Posterior cingulate gyrus (tissue), 11 donors: ENCODE measurements around the gene CSF3R.

Source experiments
- DNase-seq, 10 donors: peaks; one replicate each; pipeline versions ENCODE4 v3.0.0 to v3.0.0-alpha.2; 2020 to 2021; ENCODE audit warnings: mixed read lengths in 3 of 10
- intact Hi-C: fragments of 100-400 bp; cut with DNase I; formaldehyde crosslinking; loops from one replicate; pipeline ENCODE4 v1.15.1; 2023

Gene CSF3R

GRCh38 chr1:36464605-36465393 lies 17.9 kb downstream of the CSF3R start:
- intact Hi-C loops, result loop anchor here (2.0 kb wide), 1 partner anchor 14 kb away; the partner anchor contains the start of gene OSCP1
- no peak for DNase-seq

DNA sequence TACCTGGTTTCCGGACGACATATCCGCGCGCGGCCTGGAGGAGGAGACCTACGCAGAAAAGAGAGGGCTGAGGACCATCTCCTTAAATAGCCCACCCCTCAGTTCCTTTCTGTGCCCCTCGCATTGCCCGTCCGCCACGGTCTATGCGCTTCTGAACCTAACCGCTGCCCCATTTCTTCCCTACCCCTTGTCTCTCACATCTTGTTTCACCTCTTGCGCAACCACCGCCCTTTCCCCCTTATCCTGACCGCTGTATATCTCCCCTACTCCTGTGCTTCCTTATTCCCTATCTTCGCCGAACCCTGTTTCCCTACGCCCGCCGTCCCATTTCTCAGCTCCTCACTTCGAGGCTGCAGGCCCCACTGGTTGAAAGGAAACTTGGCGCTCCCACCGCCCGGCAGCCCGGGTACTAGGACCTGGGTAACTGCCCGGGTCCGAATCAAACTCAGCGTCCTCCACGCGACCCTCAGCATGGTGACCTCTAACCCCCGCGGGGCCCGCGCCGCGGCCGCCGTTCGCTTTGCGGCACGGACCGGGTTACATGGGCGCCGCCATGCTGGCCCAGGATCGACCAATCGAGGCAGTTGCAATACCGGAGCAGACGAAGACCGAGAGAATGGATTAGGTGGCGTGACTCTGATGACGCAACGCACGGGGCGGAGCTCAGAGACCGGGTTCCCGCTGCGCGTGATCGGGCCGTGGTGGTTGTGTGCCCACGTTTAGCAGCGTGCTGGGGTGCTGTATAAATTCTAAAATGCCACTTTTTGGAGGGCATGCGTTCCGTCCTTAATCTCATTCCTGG lies 18.7 kb downstream of the CSF3R start, which contains the start of gene MRPS15:
TSS of gene MRPS15 (minus strand) at position 582 of the 802 bp plus-strand sequence. CDS start at position 473, 109 bp downstream.
- peak; percentile 95 to 99 (median 98) for DNase-seq
- intact Hi-C loops, result loop anchor here (2.0 kb wide), 1 partner anchor 13 kb away; the partner anchor contains the start of gene OSCP1

DNA sequence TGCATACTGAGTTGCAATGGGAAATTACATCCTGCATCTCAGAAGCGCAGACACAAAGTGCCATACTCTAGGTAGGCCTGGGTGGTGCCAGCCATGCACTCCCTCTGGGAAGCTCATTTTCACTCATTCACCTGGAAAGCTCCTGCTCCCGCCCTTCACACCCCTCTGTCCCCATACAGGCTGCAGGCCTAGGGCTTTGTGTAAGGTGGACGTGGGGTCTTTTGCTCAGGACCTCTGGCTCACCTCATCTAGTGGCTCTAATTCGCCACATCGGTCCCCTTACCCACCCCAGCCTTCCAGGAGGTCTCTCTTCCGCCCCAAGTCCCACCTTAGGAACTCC lies 19.3 kb downstream of the CSF3R start:
- intact Hi-C loops, result no loop called here
- no peak for DNase-seq

- intact Hi-C loops, result no loop called here
- peak in 2 of 10 donors; percentile 20 to 25 for DNase-seq
Observed at GRCh38 chr1:36458910-36459309, 23.8 kb downstream of the CSF3R start.

DNA sequence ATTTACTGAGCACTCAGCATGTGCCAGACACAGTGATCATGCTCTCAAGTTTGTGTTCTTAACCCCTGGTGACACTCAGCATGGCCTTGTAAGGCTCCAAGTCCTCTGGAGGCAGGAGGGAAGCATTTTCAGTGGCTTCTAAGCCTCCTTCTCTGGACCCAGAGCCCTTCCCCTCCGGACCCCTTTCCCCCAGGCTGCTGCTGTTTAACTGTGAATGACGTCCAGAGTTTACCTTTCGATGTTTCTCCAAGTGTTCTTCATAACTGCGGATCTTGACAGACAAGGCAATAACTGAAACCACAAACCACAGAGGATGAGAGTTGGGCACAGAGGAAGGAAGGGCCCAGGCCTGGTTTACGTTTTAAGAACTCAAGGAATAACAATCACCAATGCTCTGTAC lies 25.0 kb downstream of the CSF3R start:
- DNase-seq, result no peak
- intact Hi-C loops, result no loop called here

GRCh38 chr1:36456391-36456928 lies 26.3 kb downstream of the CSF3R start:
- intact Hi-C loops, result no loop called here
- DNase-seq, result peak in 1 of 10 donors; percentile 6

DNA sequence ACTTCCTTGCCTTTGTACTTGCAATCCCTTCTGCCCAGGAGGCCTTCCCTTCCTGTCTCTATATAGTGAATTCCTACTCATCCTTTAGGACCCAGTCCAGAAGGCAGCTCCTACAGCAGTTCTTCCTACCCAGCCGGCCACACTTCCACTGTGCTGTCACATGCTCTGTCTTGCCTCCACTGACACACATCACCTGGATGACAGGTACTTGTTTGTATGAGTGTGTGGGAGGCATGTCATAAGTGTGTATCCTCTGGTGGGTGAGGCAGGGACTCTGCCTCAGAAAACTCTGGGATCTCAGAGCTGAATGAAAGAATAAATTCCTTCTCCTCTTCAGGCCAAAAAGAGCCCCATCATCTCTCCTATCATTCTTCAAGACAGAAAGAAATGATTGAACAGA lies 27.3 kb downstream of the CSF3R start:
- intact Hi-C loops, result no loop called here
- DNase-seq, result peak in 1 of 10 donors; percentile 8

DNA sequence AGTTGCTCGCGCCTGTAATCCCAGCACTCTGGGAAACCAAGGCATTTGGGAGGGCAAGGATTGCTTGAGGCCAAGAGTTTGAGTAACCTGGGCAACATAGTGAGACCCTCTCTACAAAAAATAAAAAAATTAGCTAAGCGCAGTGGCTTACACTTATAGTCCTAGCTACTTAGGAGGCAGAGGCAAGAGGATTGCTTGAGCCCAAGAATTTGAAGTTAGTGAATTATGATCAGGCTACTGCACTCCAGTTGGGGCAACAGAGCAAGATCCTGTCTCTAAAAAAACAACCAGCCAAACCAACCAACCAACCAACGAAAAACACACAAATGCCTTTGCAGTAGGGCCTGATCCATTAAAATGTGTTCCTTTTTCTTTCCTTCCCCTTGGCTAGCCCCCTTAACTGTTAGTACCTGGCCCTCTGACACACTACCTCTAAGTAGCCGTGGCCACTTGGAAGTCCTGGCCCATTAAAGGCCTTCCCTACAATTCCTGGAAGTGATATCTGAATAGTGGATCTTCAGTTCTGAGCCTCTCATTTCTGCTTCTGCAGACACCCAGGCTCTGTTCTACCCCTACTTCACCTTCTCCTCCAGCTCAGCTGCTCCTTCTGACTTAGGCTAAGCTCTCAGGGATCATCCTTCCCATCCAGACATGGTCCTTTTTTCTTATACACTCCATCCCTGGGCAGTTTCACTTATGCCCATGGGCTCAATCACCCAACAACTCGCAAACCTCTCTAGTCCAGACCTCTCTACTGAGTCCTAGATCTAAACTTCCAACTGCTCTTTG lies 28.9 kb downstream of the CSF3R start:
- intact Hi-C loops, result no loop called here
- DNase-seq, result peak in 2 of 10 donors; percentile 12 to 17

DNA sequence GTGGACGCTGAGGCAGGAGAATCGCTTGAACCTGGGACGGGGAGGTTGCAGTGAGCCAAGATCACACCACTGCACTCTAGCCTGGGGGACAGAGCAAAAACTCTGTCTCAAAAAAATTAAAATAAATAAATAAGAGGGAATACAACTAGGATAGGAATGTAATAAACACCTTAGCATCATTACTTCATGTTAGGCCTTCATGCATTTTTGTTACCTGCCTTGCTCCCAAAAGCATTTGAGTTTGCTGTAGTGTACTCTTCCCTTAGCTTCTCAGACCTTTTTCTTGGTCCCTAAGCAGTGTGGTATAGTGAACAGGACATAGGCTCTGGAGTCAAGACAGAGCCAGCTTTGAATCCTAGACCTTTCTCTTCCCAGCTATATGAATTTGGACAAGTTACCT lies 29.7 kb downstream of the CSF3R start:
- peak in 1 of 10 donors; percentile 5 for DNase-seq
- intact Hi-C loops, result no loop called here

- intact Hi-C loops, result loop anchor here (2.0 kb wide), 1 partner anchor 14 kb away; the partner anchor contains the start of gene MRPS15
- DNase-seq, result no peak
Observed at GRCh38 chr1:36450919-36451305, 31.8 kb downstream of the CSF3R start.

- peak; percentile 88 to 99 (median 93) for DNase-seq
- intact Hi-C loops, result loop anchor here (2.0 kb wide), 1 partner anchor 14 kb away; the partner anchor contains the start of gene MRPS15
Observed at GRCh38 chr1:36450270-36450918, 32.3 kb downstream of the CSF3R start, which contains the start of gene OSCP1. Gene OSCP1 (minus strand): TSS chr1:36450451. CDS start chr1:36450369, 82 bp downstream.

DNA sequence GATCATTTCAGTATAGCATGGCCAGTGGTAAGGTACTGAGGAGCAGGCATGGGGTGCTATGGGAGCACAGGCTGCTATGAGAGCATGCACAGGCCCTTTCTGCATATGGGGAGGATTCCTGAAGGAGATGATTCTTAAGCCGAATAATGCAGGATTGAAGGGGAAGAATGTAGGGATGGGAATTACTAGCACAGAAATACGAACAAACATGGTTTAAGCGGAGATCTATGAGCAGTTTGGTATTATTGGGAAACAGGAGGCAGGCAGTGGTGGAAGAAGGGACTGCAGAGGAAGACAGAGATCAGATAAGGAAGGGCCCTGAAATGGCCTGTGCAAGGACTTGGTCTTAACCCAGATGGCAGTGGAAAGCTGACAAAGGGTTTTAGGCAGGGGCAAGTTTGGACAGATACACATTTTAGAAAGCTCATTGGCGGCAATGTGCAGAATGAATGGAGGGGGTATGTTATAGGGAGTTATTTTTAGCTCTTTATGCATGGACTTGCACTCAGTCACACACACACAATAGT lies 34.1 kb downstream of the CSF3R start:
- intact Hi-C loops, result no loop called here
- no peak for DNase-seq

DNA sequence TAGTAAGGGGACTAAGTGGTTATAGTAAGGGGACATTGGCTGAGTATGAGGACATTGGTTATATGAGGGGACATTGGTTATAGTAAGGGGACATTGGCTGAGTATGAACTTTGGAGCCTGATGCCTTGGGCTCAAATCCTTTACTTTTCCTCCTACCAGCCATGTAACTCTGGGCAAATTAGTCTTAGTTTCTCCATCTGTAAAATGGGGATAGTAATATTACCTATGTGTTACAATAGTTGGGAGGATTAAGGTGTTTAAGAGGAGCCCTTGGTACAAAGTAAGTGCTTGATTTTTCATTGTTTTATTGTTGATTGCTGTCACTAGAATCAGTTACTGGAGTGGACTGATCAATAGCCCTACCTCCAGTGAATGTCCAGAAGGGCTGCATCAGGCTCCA lies 35.3 kb downstream of the CSF3R start:
- intact Hi-C loops, result no loop called here
- DNase-seq, result no peak

DNA sequence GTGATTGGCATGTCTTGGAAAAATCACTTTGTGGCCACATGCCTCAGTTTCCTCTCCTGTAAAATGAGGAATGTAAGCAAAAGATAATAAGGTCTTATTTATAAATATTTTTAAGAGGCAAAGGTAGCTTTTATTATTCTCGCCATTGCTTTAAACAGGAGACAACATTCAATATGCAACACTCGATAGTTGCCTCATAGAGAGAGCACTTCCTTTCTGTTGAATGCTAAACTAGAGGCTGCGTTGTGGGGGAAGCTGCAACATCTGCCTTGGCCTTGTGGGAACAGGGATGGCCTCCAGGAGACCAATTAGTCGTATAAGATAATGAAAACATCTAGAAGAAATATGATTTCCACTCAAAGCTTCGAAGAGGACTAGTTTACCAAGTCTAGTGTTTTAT lies 36.0 kb downstream of the CSF3R start:
- intact Hi-C loops, result no loop called here
- peak in 1 of 10 donors; percentile 5 for DNase-seq

- DNase-seq, result peak in 2 of 10 donors; percentile 57 to 67
- intact Hi-C loops, result no loop called here
Observed at GRCh38 chr1:36446271-36446670, 36.4 kb downstream of the CSF3R start.

- peak in 1 of 10 donors; percentile 7 for DNase-seq
- intact Hi-C loops, result no loop called here
Observed at GRCh38 chr1:36443297-36443696, 39.4 kb downstream of the CSF3R start.

DNA sequence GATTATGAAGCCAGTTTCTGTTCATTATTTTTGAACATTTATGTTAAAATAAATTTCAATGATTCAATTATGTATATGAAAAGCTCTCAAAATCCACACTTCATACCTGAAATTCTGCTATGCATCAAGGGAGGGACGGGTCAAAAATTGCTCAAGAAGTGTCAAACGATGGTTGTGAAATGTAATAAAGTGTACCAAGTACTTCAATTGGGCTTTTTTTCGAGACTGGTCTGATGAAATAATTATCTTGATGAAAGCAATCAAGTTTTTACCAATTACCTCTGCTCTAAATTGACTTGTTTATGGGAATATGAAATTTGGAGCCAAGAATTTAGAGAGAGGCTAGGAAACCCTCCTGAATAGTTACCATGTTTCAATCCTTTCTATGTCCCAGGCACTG lies 40.4 kb downstream of the CSF3R start:
- intact Hi-C loops, result no loop called here
- no peak for DNase-seq

GRCh38 chr1:36440646-36441045 lies 42.1 kb downstream of the CSF3R start:
- intact Hi-C loops, result no loop called here

GRCh38 chr1:36440044-36440443 lies 42.7 kb downstream of the CSF3R start:
- intact Hi-C loops, result no loop called here

More at GRCh38 chr1:36440646-36441045, 42.1 kb downstream of the CSF3R start:
- DNase-seq, result no peak

More at GRCh38 chr1:36440044-36440443, 42.7 kb downstream of the CSF3R start:
- no peak for DNase-seq
